Activated naive CD4-positive, alpha-beta T cell treated with anti-CD3 and anti-CD28 coated beads, Interleukin-2, amount 50 U/mL, for 72 hours (primary cell): ENCODE results near the gene PREX1. TPM values are rescaled to one million over a fixed set of nuclear protein-coding genes. Genes with fewer than 3 reads are reported as not detected.

Experiments used
- ATAC-seq, 2 donors: fragments of 150-1000 bp; cut with Tn5 transposase; 2 replicates each; pipeline ENCODE4 v1.10.0; 2021; ENCODE audit warnings: mild to moderate bottlenecking in 2 of 2, moderate library complexity in 2 of 2
- DNase-seq, 2 donors: peaks; one replicate each; pipeline ENCODE4 v3.0.0; 2021 to 2022; ENCODE audit warnings: low spot score in 2 of 2
- H3K27ac Mint-ChIP-seq, 2 donors: one replicate each; pipeline ENCODE4 v1.8.0; 2022; ENCODE audit warnings: mild to moderate bottlenecking in 2 of 2, mixed read lengths in 2 of 2
- H3K36me3 Mint-ChIP-seq, 2 donors: one replicate each; pipeline ENCODE4 v1.8.0; 2022; ENCODE audit warnings: mixed read lengths in 2 of 2
- H3K9me3 Mint-ChIP-seq, 2 donors: one replicate each; pipeline ENCODE4 v1.8.0; 2022; ENCODE audit warnings: mixed read lengths in 2 of 2
- total RNA-seq, 2 donors: library from RNA; stranded (reverse); gene quantifications; one replicate each; pipeline ENCODE4 v1.2.3, GENCODE V29; 2022

PREX1 gene
- total RNA-seq, 2 donors from 2014 or later, result 30.6 to 51.8 TPM

- H3K27ac Mint-ChIP-seq, result peak overlapping the region; percentile 5 to 41
- ATAC-seq (no peak), DNase-seq (no peak)
- peaks cover 0 to 18% of the 10 kb centered on the region in 2 donors for H3K9me3 Mint-ChIP-seq
- peaks cover 0 to 43% of the 10 kb centered on the region in 2 donors for H3K36me3 Mint-ChIP-seq
Measured at GRCh38 chr20:48750376-48750775, 77.4 kb downstream of the PREX1 start.

- Mint-ChIP-seq H3K9me3 (peaks cover 0 to 18% of the 10 kb centered on the region in 2 donors), H3K27ac (no peak overlapping the region), H3K36me3 (peaks cover 0 to 37% of the 10 kb centered on the region in 2 donors)
- DNase-seq (no peak), ATAC-seq (no peak)
Measured at GRCh38 chr20:48749437-48749836, 78.4 kb downstream of the PREX1 start.

- peaks cover 3 to 33% of the 10 kb centered on the region in 2 donors for H3K36me3 Mint-ChIP-seq
- ATAC-seq (no peak), DNase-seq (no peak)
- H3K27ac Mint-ChIP-seq, result peak overlapping the region in 1 of 2 donors; percentile 47
- peaks cover 0 to 14% of the 10 kb centered on the region in 2 donors for H3K9me3 Mint-ChIP-seq
Measured at GRCh38 chr20:48748556-48748955, 79.2 kb downstream of the PREX1 start.

- ATAC-seq (peak in 1 of 2 donors; percentile 32), DNase-seq (no peak)
- Mint-ChIP-seq H3K36me3 (peaks cover 8 to 32% of the 10 kb centered on the region in 2 donors), H3K27ac (peak overlapping the region; percentile 8 to 47), H3K9me3 (peaks cover 0 to 12% of the 10 kb centered on the region in 2 donors)
Measured at GRCh38 chr20:48747840-48748414, 79.9 kb downstream of the PREX1 start.

- H3K27ac Mint-ChIP-seq, result no peak overlapping the region
- H3K36me3 Mint-ChIP-seq, result peaks cover 8 to 11% of the 10 kb centered on the region in 2 donors
- H3K9me3 Mint-ChIP-seq, result peaks cover 0 to 5% of the 10 kb centered on the region in 2 donors
- no peak for ATAC-seq
- no peak for DNase-seq
Measured at GRCh38 chr20:48745330-48745729, 82.5 kb downstream of the PREX1 start.

- H3K9me3 Mint-ChIP-seq, result no peaks in the 10 kb centered on the region
- DNase-seq, result no peak
- peaks cover 6 to 8% of the 10 kb centered on the region in 2 donors for H3K36me3 Mint-ChIP-seq
- H3K27ac Mint-ChIP-seq, result no peak overlapping the region
- no peak for ATAC-seq
Measured at GRCh38 chr20:48744515-48744914, 83.3 kb downstream of the PREX1 start.

GRCh38 chr20:48743807-48744206 is 84.0 kb downstream of the PREX1 start:
- H3K9me3 Mint-ChIP-seq, result no peaks in the 10 kb centered on the region
- H3K36me3 Mint-ChIP-seq, result peaks cover 6 to 8% of the 10 kb centered on the region in 2 donors
- H3K27ac Mint-ChIP-seq, result peak overlapping the region in 1 of 2 donors; percentile 5
- DNase-seq, result no peak
- no peak for ATAC-seq

GRCh38 chr20:48742912-48743680 is 84.7 kb downstream of the PREX1 start:
- ATAC-seq, result no peak

GRCh38 chr20:48742233-48742632 is 85.6 kb downstream of the PREX1 start:
- Mint-ChIP-seq H3K9me3 (no peaks in the 10 kb centered on the region), H3K27ac (peak overlapping the region; percentile 36 to 47), H3K36me3 (peaks cover 8 to 18% of the 10 kb centered on the region in 2 donors)
- no peak for DNase-seq
- no peak for ATAC-seq

More at GRCh38 chr20:48742912-48743680, 84.7 kb downstream of the PREX1 start:
- H3K9me3 Mint-ChIP-seq, result no peaks in the 10 kb centered on the region
- peaks cover 8 to 9% of the 10 kb centered on the region in 2 donors for H3K36me3 Mint-ChIP-seq
- H3K27ac Mint-ChIP-seq, result peak overlapping the region in 1 of 2 donors; percentile 5
- DNase-seq, result no peak

GRCh38 chr20:48741669-48742068 is 86.1 kb downstream of the PREX1 start:
- Mint-ChIP-seq H3K9me3 (no peaks in the 10 kb centered on the region), H3K27ac (peak overlapping the region in 1 of 2 donors; percentile 47), H3K36me3 (peaks cover 8 to 21% of the 10 kb centered on the region in 2 donors)
- ATAC-seq (no peak), DNase-seq (no peak)

- DNase-seq, result no peak
- Mint-ChIP-seq H3K9me3 (no peaks in the 10 kb centered on the region), H3K36me3 (peaks cover 8 to 21% of the 10 kb centered on the region in 2 donors), H3K27ac (no peak overlapping the region)
- no peak for ATAC-seq
Measured at GRCh38 chr20:48740712-48741111, 87.1 kb downstream of the PREX1 start.

- Mint-ChIP-seq H3K36me3 (peaks cover 8 to 21% of the 10 kb centered on the region in 2 donors), H3K9me3 (no peaks in the 10 kb centered on the region), H3K27ac (peak overlapping the region in 1 of 2 donors; percentile 94)
- ATAC-seq (no peak), DNase-seq (no peak)
Measured at GRCh38 chr20:48740292-48740649, 87.5 kb downstream of the PREX1 start.

GRCh38 chr20:48739395-48740291 is 88.2 kb downstream of the PREX1 start:
- ATAC-seq, result peak; percentile 49 to 52
- no peak for DNase-seq
- peak overlapping the region; percentile 94 to 97 for H3K27ac Mint-ChIP-seq
- H3K9me3 Mint-ChIP-seq, result no peaks in the 10 kb centered on the region
- H3K36me3 Mint-ChIP-seq, result peaks cover 8 to 21% of the 10 kb centered on the region in 2 donors

- Mint-ChIP-seq H3K9me3 (no peaks in the 10 kb centered on the region), H3K27ac (peak overlapping the region; percentile 94 to 97), H3K36me3 (peaks cover 6 to 21% of the 10 kb centered on the region in 2 donors)
- ATAC-seq (peak; percentile 90 to 94), DNase-seq (peak; percentile 72 to 77)
Measured at GRCh38 chr20:48738399-48739304, 89.1 kb downstream of the PREX1 start.

- ATAC-seq, result no peak
- Mint-ChIP-seq H3K27ac (peak overlapping the region; percentile 94 to 97), H3K9me3 (no peaks in the 10 kb centered on the region), H3K36me3 (peaks cover 0 to 15% of the 10 kb centered on the region in 2 donors)
- no peak for DNase-seq
Measured at GRCh38 chr20:48738094-48738398, 89.8 kb downstream of the PREX1 start.
